ENCODE measurements around the gene DMD.
"Not testable (repeated sequence)": the region's sequence is repeated elsewhere in the genome, so short reads cannot be mapped to it uniquely, and the experiment has no call there.

- TF ChIP-seq CTCF, POLR2A (IDR thresholded peaks at IDR 0.05): not testable (repeated sequence)
Measured at GRCh38 chrX:31932320-31932719, 1279.0 kb downstream of the DMD start.
